ENCODE data around the gene TBC1D9B. TPM values are rescaled to one million over a fixed set of nuclear protein-coding genes. Genes with fewer than 3 reads are reported as not detected.
A peak's percentile ranks its signal among the peaks of the same experiment; 100 is the strongest.

The TBC1D9B gene
- total RNA-seq = 10 to 100 TPM; 40.2 to 40.4 TPM

GRCh38 chr5:179907556-179908324 is at the start of gene TBC1D9B:
TBC1D9B (minus strand) TSS chr5:179907897; CDS start chr5:179907821, 76 bp downstream.
- Mint-ChIP-seq H3K4me3 (peak within 1 kb of the TSS; percentile 85), H3K36me3 (ENCODE audit: low read depth) (peaks cover 10% of the 10 kb centered on the region), H3K27me3 (ENCODE audit: low read depth) (no peaks in the 10 kb centered on the region), H3K4me1 (ENCODE audit: low read depth) (peaks cover 11% of the 10 kb centered on the region), H3K9me3 (no peaks in the 10 kb centered on the region), H3K27ac (no peak within 1 kb of the TSS)
- peak; percentile 62 for DNase-seq
- CTCF ChIA-PET = interaction anchor here (0.6 to 1.6 kb wide), 10 partner anchors 16 to 487 kb away, joined by 3 to 10 read pairs (median 3); no protein-coding TSS in a partner anchor
- intact Hi-C loops (cut with micrococcal nuclease) = loop anchor here (1.0 to 5.0 kb wide), 5 partner anchors 49 to 229 kb away; partner anchors contain the start of genes MRNIP and RNF130

- H3K36me3 Mint-ChIP-seq (ENCODE audit: low read depth) = peaks cover 2% of the 10 kb centered on the region
- H3K4me1 Mint-ChIP-seq (ENCODE audit: low read depth) = no peaks in the 10 kb centered on the region
- CTCF ChIA-PET = no interaction called here
- no peak for DNase-seq
- no peaks in the 10 kb centered on the region for H3K27me3 Mint-ChIP-seq (ENCODE audit: low read depth)
- no peak overlapping the region for H3K27ac Mint-ChIP-seq
- intact Hi-C loops (cut with micrococcal nuclease) = no loop called here
- H3K4me3 Mint-ChIP-seq = no peak overlapping the region
- H3K9me3 Mint-ChIP-seq = no peaks in the 10 kb centered on the region
These were observed 47.9 kb upstream of the TBC1D9B start for GRCh38 chr5:179955630-179956029.

GRCh38 chr5:179955062-179955461 is 47.4 kb upstream of the TBC1D9B start:
- H3K36me3 Mint-ChIP-seq (ENCODE audit: low read depth) = peaks cover 2% of the 10 kb centered on the region
- H3K9me3 Mint-ChIP-seq = no peaks in the 10 kb centered on the region
- no peak overlapping the region for H3K27ac Mint-ChIP-seq
- H3K27me3 Mint-ChIP-seq (ENCODE audit: low read depth) = no peaks in the 10 kb centered on the region
- H3K4me1 Mint-ChIP-seq (ENCODE audit: low read depth) = no peaks in the 10 kb centered on the region
- no peak for DNase-seq
- intact Hi-C loops (cut with micrococcal nuclease) = no loop called here
- no peak overlapping the region for H3K4me3 Mint-ChIP-seq
- CTCF ChIA-PET = no interaction called here

DNA sequence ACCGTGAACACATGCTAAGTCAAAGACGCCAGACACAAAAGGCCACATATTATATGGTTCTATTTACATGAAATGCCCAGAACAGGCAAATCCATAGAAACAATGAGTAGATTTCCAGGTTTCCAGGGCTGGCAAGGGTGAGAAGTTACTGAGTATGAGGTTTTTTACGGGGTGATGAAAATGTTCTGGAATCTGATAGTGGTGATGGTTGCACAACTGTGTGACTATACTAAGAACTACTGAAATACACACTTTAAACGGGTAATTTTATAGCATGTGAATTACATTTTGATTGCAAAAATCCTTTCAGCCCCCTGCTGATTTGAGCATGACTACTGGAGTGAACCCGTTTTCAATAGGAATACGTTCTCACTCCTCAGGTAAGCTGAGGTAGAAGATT is 46.7 kb upstream of the TBC1D9B start:
- Mint-ChIP-seq H3K36me3 (ENCODE audit: low read depth) (peaks cover 2% of the 10 kb centered on the region), H3K4me1 (ENCODE audit: low read depth) (no peaks in the 10 kb centered on the region), H3K4me3 (no peak overlapping the region), H3K27me3 (ENCODE audit: low read depth) (no peaks in the 10 kb centered on the region), H3K9me3 (no peaks in the 10 kb centered on the region), H3K27ac (no peak overlapping the region)
- intact Hi-C loops (cut with micrococcal nuclease) = no loop called here
- CTCF ChIA-PET = no interaction called here
- no peak for DNase-seq

GRCh38 chr5:179953987-179954386 is 46.3 kb upstream of the TBC1D9B start:
- H3K9me3 Mint-ChIP-seq = no peaks in the 10 kb centered on the region

DNA sequence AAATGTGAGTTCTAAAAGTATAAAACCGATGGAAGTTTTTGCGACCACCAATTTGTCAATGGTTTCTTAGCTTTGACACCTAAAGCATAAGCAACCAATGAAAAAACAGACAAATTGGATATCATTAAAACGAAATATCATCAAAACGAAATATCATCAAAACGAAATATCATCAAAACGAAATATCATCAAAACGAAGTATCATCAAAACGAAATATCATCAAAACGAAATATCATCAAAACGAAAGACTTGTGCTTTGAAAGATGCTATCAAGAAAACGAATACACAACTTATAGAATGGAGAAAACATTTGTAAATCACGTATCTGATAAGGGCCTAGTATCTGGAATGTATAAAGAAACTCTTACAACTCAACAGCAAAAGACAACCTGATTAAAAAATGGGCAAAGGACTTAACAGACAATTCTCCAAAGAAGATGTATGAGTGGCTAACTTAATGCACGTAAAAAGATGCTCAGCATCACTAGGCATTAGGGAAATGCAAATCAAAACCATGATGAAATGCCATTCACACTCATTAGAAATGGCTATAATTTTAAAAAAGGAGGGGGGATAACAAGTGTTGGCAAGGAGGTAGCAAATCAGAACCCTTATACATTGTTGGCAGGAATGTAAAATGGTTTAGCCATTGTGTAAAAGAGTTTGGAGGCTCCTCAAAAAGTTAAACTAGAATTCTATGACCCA is 29.4 kb upstream of the TBC1D9B start:
- H3K27me3 Mint-ChIP-seq (ENCODE audit: low read depth) = no peaks in the 10 kb centered on the region
- no peaks in the 10 kb centered on the region for H3K9me3 Mint-ChIP-seq
- H3K4me3 Mint-ChIP-seq = no peak overlapping the region
- H3K27ac Mint-ChIP-seq = no peak overlapping the region
- no peaks in the 10 kb centered on the region for H3K36me3 Mint-ChIP-seq (ENCODE audit: low read depth)
- CTCF ChIA-PET = no interaction called here
- DNase-seq = no peak
- intact Hi-C loops (cut with micrococcal nuclease) = no loop called here
- H3K4me1 Mint-ChIP-seq (ENCODE audit: low read depth) = no peaks in the 10 kb centered on the region

More at GRCh38 chr5:179953987-179954386, 46.3 kb upstream of the TBC1D9B start:
- intact Hi-C loops (cut with micrococcal nuclease) = no loop called here
- Mint-ChIP-seq H3K4me1 (ENCODE audit: low read depth) (no peaks in the 10 kb centered on the region), H3K27me3 (ENCODE audit: low read depth) (no peaks in the 10 kb centered on the region), H3K36me3 (ENCODE audit: low read depth) (peaks cover 2% of the 10 kb centered on the region), H3K4me3 (no peak overlapping the region), H3K27ac (no peak overlapping the region)
- no peak for DNase-seq
- CTCF ChIA-PET = no interaction called here

DNA sequence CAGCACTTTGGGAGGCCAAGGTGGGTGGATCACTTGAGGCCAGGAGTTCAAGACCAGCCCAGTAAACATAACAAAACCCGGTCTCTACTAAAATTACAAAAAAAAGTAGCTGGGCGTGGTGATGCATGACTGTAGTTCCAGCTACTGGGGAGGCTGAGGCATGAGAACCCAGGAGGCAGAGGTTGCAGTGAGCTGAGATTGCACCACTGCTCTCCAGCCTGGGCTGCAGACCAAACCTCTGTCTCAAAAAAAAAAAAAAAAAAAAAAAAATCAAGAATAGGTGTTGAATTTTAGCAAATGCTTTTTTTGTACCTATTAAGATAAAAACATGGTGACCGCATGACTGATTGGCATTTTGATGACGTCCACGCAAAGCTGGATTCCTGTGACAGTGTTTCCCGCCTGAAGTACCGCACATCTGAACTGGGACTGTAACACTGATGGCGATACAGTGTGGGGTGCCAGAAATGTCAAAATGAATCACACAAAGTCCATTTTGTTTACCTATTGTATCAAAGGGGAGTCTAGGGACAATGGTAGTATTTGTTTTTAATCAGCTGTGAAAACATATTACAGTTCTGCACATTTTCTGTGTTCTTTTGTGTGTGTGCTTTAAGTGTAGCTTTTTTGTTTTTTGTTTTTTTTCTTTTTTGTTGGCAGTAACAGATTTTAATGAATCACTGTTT is 23.2 kb upstream of the TBC1D9B start:
- CTCF ChIA-PET = no interaction called here
- Mint-ChIP-seq H3K9me3 (no peaks in the 10 kb centered on the region), H3K36me3 (ENCODE audit: low read depth) (no peaks in the 10 kb centered on the region), H3K27me3 (ENCODE audit: low read depth) (no peaks in the 10 kb centered on the region), H3K4me3 (no peak overlapping the region), H3K27ac (no peak overlapping the region), H3K4me1 (ENCODE audit: low read depth) (no peaks in the 10 kb centered on the region)
- intact Hi-C loops (cut with micrococcal nuclease) = no loop called here
- no peak for DNase-seq

DNA sequence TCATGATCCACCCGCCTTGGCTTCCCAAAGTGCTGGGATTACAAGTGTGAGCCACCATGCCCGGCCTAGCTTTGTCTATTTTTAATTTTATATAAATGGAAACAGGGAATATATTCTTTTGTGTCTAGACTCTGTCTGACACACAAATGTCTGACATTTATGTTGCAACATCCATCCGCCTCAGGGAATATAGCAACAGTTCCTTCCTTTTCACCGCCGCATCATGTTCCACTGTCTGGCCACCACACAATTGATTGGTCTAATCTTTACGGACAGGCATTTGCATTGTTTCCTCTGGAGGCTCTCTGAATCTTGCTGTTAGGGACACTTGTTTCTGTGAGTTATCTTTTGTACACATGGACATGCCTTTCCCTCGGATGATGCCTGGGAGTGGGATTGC is 20.1 kb upstream of the TBC1D9B start:
- intact Hi-C loops (cut with micrococcal nuclease) = no loop called here
- CTCF ChIA-PET = no interaction called here
- H3K4me3 Mint-ChIP-seq = no peak overlapping the region
- no peaks in the 10 kb centered on the region for H3K4me1 Mint-ChIP-seq (ENCODE audit: low read depth)
- H3K27me3 Mint-ChIP-seq (ENCODE audit: low read depth) = no peaks in the 10 kb centered on the region
- H3K36me3 Mint-ChIP-seq (ENCODE audit: low read depth) = no peaks in the 10 kb centered on the region
- DNase-seq = no peak
- H3K27ac Mint-ChIP-seq = no peak overlapping the region
- no peaks in the 10 kb centered on the region for H3K9me3 Mint-ChIP-seq

DNA sequence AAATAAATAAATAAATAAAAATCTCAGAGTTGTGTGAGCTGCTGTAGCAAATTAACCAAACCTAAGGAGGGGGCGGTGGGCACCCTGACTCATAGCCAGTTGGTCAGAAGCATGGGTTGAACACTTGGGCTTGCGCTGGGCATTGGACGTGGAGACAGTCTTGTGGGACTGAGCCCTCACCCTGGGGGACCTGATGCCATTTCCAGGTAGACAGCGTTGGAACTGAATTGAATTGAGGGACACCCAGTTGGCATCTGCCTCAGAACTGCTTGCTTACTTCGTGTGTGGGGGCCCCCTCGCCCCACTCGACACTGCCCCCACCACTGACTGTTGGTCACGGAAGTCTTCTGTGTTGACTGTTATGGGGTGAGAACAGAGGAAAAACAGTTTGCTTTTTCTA is 19.0 kb upstream of the TBC1D9B start:
- Mint-ChIP-seq H3K27me3 (ENCODE audit: low read depth) (no peaks in the 10 kb centered on the region), H3K4me3 (no peak overlapping the region), H3K27ac (no peak overlapping the region), H3K36me3 (ENCODE audit: low read depth) (no peaks in the 10 kb centered on the region), H3K9me3 (no peaks in the 10 kb centered on the region), H3K4me1 (ENCODE audit: low read depth) (no peaks in the 10 kb centered on the region)
- intact Hi-C loops (cut with micrococcal nuclease) = no loop called here
- no peak for DNase-seq
- CTCF ChIA-PET = no interaction called here

DNA sequence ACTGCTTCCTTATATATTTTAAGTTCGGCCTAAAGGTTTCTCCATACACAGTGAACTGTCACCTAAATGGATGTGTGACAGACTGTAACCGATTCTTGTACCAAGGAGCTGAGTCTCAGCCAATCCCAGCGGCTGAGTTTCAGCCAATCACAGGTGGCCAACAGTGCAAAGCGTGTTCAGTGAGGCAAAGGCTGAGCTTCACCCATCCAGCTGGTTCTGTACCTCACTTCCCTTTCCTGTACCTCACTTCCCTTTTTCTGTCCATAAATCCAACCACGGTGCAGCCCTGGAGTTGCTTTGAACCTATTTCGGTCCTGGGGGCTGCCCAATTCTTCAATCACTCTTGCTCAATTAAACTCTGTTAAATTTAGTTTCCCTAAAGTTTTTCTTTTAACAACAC is 15.7 kb upstream of the TBC1D9B start:
- CTCF ChIA-PET = interaction anchor here (0.6 to 1.2 kb wide), 5 partner anchors 15 to 1140 kb away, joined by 3 to 6 read pairs (median 4); no protein-coding TSS in a partner anchor
- Mint-ChIP-seq H3K4me1 (ENCODE audit: low read depth) (no peaks in the 10 kb centered on the region), H3K27ac (no peak overlapping the region), H3K27me3 (ENCODE audit: low read depth) (no peaks in the 10 kb centered on the region), H3K9me3 (no peaks in the 10 kb centered on the region), H3K4me3 (no peak overlapping the region), H3K36me3 (ENCODE audit: low read depth) (no peaks in the 10 kb centered on the region)
- no peak for DNase-seq
- intact Hi-C loops (cut with micrococcal nuclease) = no loop called here

DNA sequence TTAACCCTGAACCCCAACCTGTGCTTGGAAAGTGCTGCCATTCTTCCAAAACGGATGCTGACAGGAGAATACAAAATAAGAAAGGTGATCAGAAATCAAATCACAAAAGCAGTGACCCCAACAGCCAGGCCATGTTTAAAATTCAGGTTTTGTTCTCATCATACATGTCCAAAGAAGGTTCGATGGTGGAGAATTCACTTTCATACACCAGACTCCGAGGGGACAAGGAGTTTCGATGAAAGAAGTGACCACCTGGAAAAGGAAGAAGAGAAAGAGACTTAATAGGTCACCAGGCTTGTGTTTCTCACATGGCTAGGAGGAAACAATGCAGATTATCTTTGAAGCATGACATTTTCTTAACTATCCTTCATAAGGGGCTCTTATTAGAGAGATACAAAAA is 12.5 kb upstream of the TBC1D9B start:
- Mint-ChIP-seq H3K36me3 (ENCODE audit: low read depth) (no peaks in the 10 kb centered on the region), H3K4me1 (ENCODE audit: low read depth) (no peaks in the 10 kb centered on the region), H3K27ac (no peak overlapping the region), H3K27me3 (ENCODE audit: low read depth) (no peaks in the 10 kb centered on the region), H3K4me3 (no peak overlapping the region), H3K9me3 (no peaks in the 10 kb centered on the region)
- CTCF ChIA-PET = no interaction called here
- intact Hi-C loops (cut with micrococcal nuclease) = no loop called here
- no peak for DNase-seq

- CTCF ChIA-PET = no interaction called here
- Mint-ChIP-seq H3K27me3 (ENCODE audit: low read depth) (no peaks in the 10 kb centered on the region), H3K4me3 (no peak overlapping the region), H3K36me3 (ENCODE audit: low read depth) (no peaks in the 10 kb centered on the region), H3K9me3 (no peaks in the 10 kb centered on the region), H3K27ac (no peak overlapping the region), H3K4me1 (ENCODE audit: low read depth) (no peaks in the 10 kb centered on the region)
- DNase-seq = no peak
- intact Hi-C loops (cut with micrococcal nuclease) = no loop called here
These were observed 11.9 kb upstream of the TBC1D9B start for GRCh38 chr5:179919487-179920060.

Data from activated naive CD4-positive, alpha-beta T cell treated with anti-CD3 and anti-CD28 coated beads for 36 hours (primary cell).